Aorta (tissue), 5 donors: Measurements from ENCODE around the gene MAP1S. TPM values are rescaled to one million over a fixed set of nuclear protein-coding genes. Genes with fewer than 3 reads are reported as not detected.

Experiments
- ATAC-seq: fragments of 200-7000 bp; cut with Tn5 transposase; one replicate; pipeline ENCODE4 v1.9.1; 2022; ENCODE audit warnings: moderate library complexity; ENCODE audit not compliant: low FRiP score
- DNase-seq, 2 donors: peaks; one replicate each; pipeline ENCODE4 v3.0.0-alpha.2; 2020
- H3K27ac ChIP-seq, 2 donors: one replicate each; pipeline ENCODE4 v1.5.1; 2013; ENCODE audit warnings: low read length in 2 of 2, mild to moderate bottlenecking in 2 of 2, moderate library complexity in 2 of 2, control low read depth in 1 of 2, inconsistent platforms in 1 of 2, low read depth in 1 of 2
- H3K27me3 ChIP-seq, 2 donors: one replicate each; pipeline ENCODE4 v1.6.1; 2013; ENCODE audit warnings: control low read depth in 1 of 2, low read length in 1 of 2, mild to moderate bottlenecking in 1 of 2, moderate library complexity in 1 of 2; ENCODE audit not compliant: insufficient read depth in 2 of 2, control insufficient read depth in 1 of 2
- H3K36me3 ChIP-seq, 2 donors: one replicate each; pipeline ENCODE4 v1.6.1; 2013; ENCODE audit warnings: control low read depth in 1 of 2, low read length in 1 of 2, mild to moderate bottlenecking in 1 of 2; ENCODE audit not compliant: insufficient read depth in 2 of 2, control insufficient read depth in 1 of 2
- H3K4me1 ChIP-seq, 2 donors: one replicate each; pipeline ENCODE4 v1.6.1; 2013; ENCODE audit warnings: low read length in 2 of 2, control low read depth in 1 of 2, mild to moderate bottlenecking in 1 of 2, moderate library complexity in 1 of 2; ENCODE audit not compliant: insufficient read depth in 2 of 2, control insufficient read depth in 1 of 2
- H3K4me3 ChIP-seq, 2 donors: one replicate each; pipeline ENCODE4 v1.5.1; 2013; ENCODE audit warnings: low read length in 2 of 2, control low read depth in 1 of 2, mild to moderate bottlenecking in 1 of 2
- H3K9me3 ChIP-seq: one replicate; pipeline ENCODE4 v1.6.1; 2013; ENCODE audit warnings: mild to moderate bottlenecking, low read length; ENCODE audit not compliant: control insufficient read depth
- whole genome bisulfite sequencing, 2 donors: extraction: QIAGEN DNeasy Blood & Tissue Kit; methylation state at CpG; one replicate each; pipeline ENCODE4 v1.1.7; 2013; 5-methylcytosine and 5-hydroxymethylcytosine counted together
- intact Hi-C, 2 donors: fragments of 100-400 bp; cut with DNase I; formaldehyde crosslinking; loops; one replicate each; pipeline versions ENCODE4 v1.14.2 to v1.15.0; 2022
- polyA plus RNA-seq, 2 donors: library from polyadenylated mRNA; stranded (reverse); fragments of 200-250 nt; gene quantifications; one replicate each; pipeline ENCODE4 v1.2.3, GENCODE V29; 2013
- total RNA-seq, 2 donors: library from RNA; stranded (reverse); fragmentation: NEBNext Ultra II Directional; extraction: Animal tissue kit (Norgen Biotek cat#: 25700); gene quantifications; one replicate each; pipeline ENCODE4 v1.2.1, GENCODE V29; 2021
- donor health status: healthy with polysubstance abuse.
- donor health status: Bipolar disorder and iron deficiency.
- donor health status: DM: no; HTN: no; CAD: no.
- donor health status: DM: no; HTN: no; CAD: no.
- donor health status: DM: yes; HTN: yes; CAD: no.

Gene MAP1S
- total and polyA plus RNA-seq, 4 donors, result 9.9 to 60.1 (median 36.3) TPM

GRCh38 chr19:17687857-17688784 lies 31.2 kb upstream of the MAP1S start, which contains the start of gene UNC13A:
TSS of gene UNC13A (minus strand) at chr19:17688354. CDS start at chr19:17688199, 155 bp downstream.
- no peaks in the 10 kb centered on the region for H3K27me3 ChIP-seq
- peak; percentile 66 for ATAC-seq
- DNase-seq, result peak; percentile 58 to 90
- no peak within 1 kb of the TSS for H3K4me3 ChIP-seq
- no peaks in the 10 kb centered on the region for H3K36me3 ChIP-seq
- 1 to 2% methylated on average over 73 to 77 of the region's 77 CpGs for WGBS, 2 donors
- H3K27ac ChIP-seq, result no peak within 1 kb of the TSS
- intact Hi-C loops, result no loop called here
- H3K9me3 ChIP-seq, result no peaks in the 10 kb centered on the region
- no peaks in the 10 kb centered on the region for H3K4me1 ChIP-seq

DNA sequence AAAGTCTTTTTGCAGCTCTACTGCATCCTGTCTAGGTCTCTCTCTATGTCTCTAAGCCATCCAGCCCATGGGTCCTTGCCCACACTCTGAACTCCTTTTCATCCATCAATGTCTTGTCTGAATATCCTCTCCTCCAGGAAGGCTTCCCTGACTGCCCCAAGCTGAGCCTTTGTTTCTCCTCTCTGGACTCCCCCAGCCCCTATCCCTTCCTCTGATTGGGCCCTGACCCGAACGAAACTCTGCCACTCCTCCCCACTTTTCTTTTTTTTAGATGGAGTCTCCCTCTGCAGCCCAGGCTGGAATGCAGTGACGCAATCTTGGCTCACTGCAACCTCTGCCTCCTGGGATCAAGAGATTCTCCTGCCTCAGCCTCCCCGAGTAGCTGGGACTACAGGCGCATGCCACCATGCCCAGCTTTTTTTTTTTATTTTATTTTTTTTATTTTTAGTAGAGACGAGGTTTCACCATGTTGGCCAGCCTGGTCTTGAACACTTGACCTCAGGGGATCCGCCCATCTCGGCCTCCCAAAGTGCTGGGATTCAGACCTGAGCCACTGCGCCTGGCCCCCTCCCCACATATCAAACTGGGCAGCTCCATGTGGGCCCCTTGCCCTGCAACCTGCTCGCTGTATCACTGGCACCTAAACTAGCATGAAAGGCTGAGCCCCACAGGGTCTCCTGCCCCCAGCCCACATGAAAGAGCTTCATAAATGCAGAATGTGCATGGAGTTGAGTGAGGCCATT lies 30.3 kb upstream of the MAP1S start:
- intact Hi-C loops, result no loop called here
- 57% methylated on average over 10 of the region's 10 CpGs for WGBS, 2 donors
- no peak overlapping the region for H3K4me3 ChIP-seq
- ATAC-seq (no peak), DNase-seq (no peak)
- H3K9me3 ChIP-seq, result no peaks in the 10 kb centered on the region
- no peaks in the 10 kb centered on the region for H3K27me3 ChIP-seq
- H3K36me3 ChIP-seq, result no peaks in the 10 kb centered on the region
- H3K4me1 ChIP-seq, result no peaks in the 10 kb centered on the region
- H3K27ac ChIP-seq, result no peak overlapping the region

GRCh38 chr19:17692566-17692965 lies 26.7 kb upstream of the MAP1S start:
- 45 to 46% methylated on average over 4 of the region's 4 CpGs for WGBS, 2 donors
- no peak for DNase-seq
- Histone ChIP-seq H3K27ac (no peak overlapping the region), H3K36me3 (no peaks in the 10 kb centered on the region), H3K4me1 (no peaks in the 10 kb centered on the region), H3K27me3 (no peaks in the 10 kb centered on the region), H3K4me3 (no peak overlapping the region), H3K9me3 (no peaks in the 10 kb centered on the region)
- no peak for ATAC-seq
- intact Hi-C loops, result no loop called here

DNA sequence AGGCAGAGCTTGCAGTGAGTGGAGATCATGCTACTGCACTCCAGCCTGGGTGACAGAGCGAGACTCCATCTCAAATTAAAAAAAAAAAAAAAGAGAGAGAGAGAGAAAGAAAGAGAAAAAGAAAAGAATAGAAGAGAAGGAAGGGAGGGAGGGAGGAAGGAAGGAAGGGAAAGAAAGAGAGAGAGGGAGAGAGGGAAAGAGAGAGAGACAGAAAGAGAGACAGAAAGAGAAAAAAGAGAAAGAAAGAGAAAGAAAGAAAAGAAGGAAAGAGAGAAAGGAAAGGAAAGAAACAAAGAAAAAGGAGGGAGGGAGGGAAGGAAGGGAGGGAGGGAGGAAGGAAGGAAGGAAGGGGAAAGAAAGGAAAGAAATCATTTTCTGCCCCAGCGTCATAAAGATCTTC lies 24.1 kb upstream of the MAP1S start:
- 63 to 81% methylated on average over 2 of the region's 2 CpGs for WGBS, 2 donors
- ATAC-seq (no peak), DNase-seq (no peak)
- Histone ChIP-seq H3K4me3 (no peak overlapping the region), H3K4me1 (no peaks in the 10 kb centered on the region), H3K27ac (no peak overlapping the region), H3K27me3 (peaks cover 0 to 2% of the 10 kb centered on the region in 2 donors), H3K9me3 (no peaks in the 10 kb centered on the region), H3K36me3 (no peaks in the 10 kb centered on the region)
- intact Hi-C loops, result no loop called here

GRCh38 chr19:17703824-17704463 lies 15.3 kb upstream of the MAP1S start:
- H3K27ac ChIP-seq, result no peak overlapping the region
- H3K4me1 ChIP-seq, result no peaks in the 10 kb centered on the region
- H3K9me3 ChIP-seq, result no peaks in the 10 kb centered on the region
- peak; percentile 63 for ATAC-seq
- peaks cover 0 to under 1% of the 10 kb centered on the region in 2 donors for H3K27me3 ChIP-seq
- intact Hi-C loops, result loop anchor here in 1 of 2 donors (5.0 kb wide), 1 partner anchor 73 kb away; no protein-coding TSS in a partner anchor
- no peaks in the 10 kb centered on the region for H3K36me3 ChIP-seq
- DNase-seq, result peak; percentile 69 to 87
- no peak overlapping the region for H3K4me3 ChIP-seq
- 42 to 51% methylated on average over 11 of the region's 11 CpGs for WGBS, 2 donors

DNA sequence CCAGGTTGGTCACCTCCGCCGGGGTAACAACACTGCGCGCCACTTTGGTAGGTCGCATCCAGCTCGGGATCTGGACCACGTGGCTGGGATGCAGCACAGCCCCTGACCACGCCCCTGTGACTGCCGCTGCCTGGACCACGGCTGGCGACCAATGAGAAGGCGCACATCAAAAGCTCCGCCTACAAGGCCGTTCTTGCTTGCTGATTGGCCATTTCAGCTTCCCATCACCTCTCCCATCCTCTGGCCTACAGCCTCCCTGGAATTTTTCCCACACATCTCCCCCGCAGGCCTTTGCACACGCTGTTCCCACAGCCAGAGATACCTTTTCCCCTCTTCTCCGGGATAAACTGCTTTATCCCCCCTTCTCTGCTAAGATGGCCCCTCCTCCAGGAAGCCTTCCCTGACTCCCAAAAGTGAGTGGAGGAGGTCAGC lies 12.5 kb upstream of the MAP1S start:
- H3K27ac ChIP-seq, result no peak overlapping the region
- no peaks in the 10 kb centered on the region for H3K9me3 ChIP-seq
- intact Hi-C loops, result no loop called here
- no peak overlapping the region for H3K4me3 ChIP-seq
- H3K27me3 ChIP-seq, result no peaks in the 10 kb centered on the region
- no peak for DNase-seq
- 8 to 10% methylated on average over 17 of the region's 17 CpGs for WGBS, 2 donors
- H3K4me1 ChIP-seq, result no peaks in the 10 kb centered on the region
- ATAC-seq, result no peak
- no peaks in the 10 kb centered on the region for H3K36me3 ChIP-seq

DNA sequence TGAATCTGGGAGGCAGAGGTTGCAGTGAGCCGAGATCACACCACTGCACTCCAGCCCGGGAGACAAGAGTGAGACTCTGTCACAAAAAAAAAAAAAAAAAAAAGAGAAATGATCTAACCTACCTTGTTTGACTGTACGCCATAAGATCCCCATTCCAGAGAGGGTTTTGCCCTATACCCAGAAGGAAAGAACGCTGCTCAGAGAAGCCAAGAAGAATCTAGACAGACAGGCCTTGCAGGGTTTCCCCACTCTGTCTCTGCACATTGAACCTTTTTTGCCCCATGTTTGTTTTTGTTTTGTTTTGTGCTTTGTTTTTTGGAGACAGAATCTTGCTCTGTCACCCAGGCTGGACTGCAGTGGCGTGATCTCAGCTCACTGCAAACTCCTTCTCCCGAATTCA lies 7.4 kb upstream of the MAP1S start:
- no peaks in the 10 kb centered on the region for H3K4me1 ChIP-seq
- intact Hi-C loops, result no loop called here
- no peaks in the 10 kb centered on the region for H3K9me3 ChIP-seq
- no peaks in the 10 kb centered on the region for H3K27me3 ChIP-seq
- ATAC-seq (no peak), DNase-seq (no peak)
- no peak overlapping the region for H3K4me3 ChIP-seq
- WGBS, 2 donors, result 72 to 73% methylated on average over 6 of the region's 6 CpGs
- no peak overlapping the region for H3K27ac ChIP-seq
- no peaks in the 10 kb centered on the region for H3K36me3 ChIP-seq

DNA sequence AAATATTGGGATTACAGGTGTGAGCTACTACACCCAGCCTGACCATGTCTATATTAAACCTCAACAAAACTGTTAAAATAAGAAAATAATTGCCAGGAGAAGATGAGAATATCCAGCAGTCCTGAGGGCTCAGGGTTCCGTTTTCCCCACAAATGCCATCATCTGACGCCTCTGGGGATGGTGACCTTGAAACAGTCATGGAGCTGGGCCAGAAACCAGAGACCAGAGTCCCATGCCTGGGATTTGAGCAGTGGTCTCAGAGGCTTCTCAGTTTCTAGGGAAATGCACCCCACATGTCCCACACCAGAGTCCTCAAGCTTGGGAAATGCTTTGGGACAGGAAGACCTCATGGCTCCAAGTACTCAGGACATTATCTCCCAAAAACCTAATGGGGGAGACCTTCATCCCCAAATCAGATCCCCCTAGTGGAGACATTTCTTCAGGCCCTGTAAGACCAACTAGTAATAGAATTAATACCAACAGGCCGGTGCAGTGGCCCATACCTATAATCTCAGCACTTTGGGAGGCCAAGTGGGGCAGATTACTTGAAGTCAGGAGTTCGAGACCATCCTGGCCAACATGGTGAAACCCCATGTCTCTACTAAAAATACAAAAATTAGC lies 2.9 kb upstream of the MAP1S start:
- no peak overlapping the region for H3K27ac ChIP-seq
- DNase-seq (no peak), ATAC-seq (no peak)
- H3K4me1 ChIP-seq, result no peaks in the 10 kb centered on the region
- no peaks in the 10 kb centered on the region for H3K27me3 ChIP-seq
- H3K4me3 ChIP-seq, result no peak overlapping the region
- H3K36me3 ChIP-seq, result no peaks in the 10 kb centered on the region
- no peaks in the 10 kb centered on the region for H3K9me3 ChIP-seq
- 59 to 67% methylated on average over 4 of the region's 4 CpGs for WGBS, 2 donors
- intact Hi-C loops, result no loop called here
